Cardiac muscle cell (in vitro differentiated cells and primary cell): ENCODE measurements around the gene AGAP1. TPM values are rescaled to one million over a fixed set of nuclear protein-coding genes. Genes with fewer than 3 reads are reported as not detected.

Experiments used
- DNase-seq, 2 donors: peaks; one replicate each; pipeline versions ENCODE4 v3.0.0 to v3.0.0-alpha.2; 2010 to 2017; ENCODE audit warnings: low read depth in 1 of 2, low spot score in 1 of 2
- H3K27ac ChIP-seq: fragments of 200-600 bp; sonication (generic); 2 replicates; pipeline ENCODE4 v1.5.1; 2016
- H3K27me3 ChIP-seq: fragments of 200-600 bp; sonication (generic); 2 replicates; pipeline ENCODE4 v1.6.0; 2016; ENCODE audit warnings: control low read depth
- H3K36me3 ChIP-seq: fragments of 200-600 bp; sonication (generic); 2 replicates; pipeline ENCODE4 v1.5.1; 2016; ENCODE audit warnings: control low read depth
- H3K4me1 ChIP-seq: fragments of 200-600 bp; sonication (generic); 2 replicates; pipeline ENCODE4 v1.8.1; 2017; ENCODE audit warnings: low read depth, mild to moderate bottlenecking, mixed run types
- H3K4me3 ChIP-seq: fragments of 200-600 bp; sonication (generic); 2 replicates; pipeline ENCODE4 v1.5.1; 2016; ENCODE audit warnings: mild to moderate bottlenecking
- H3K9me3 ChIP-seq: fragments of 200-600 bp; sonication (generic); 2 replicates; pipeline ENCODE4 v1.5.1; 2017; ENCODE audit warnings: low read depth, mild to moderate bottlenecking, control low read depth
- CTCF ChIP-seq: IDR thresholded peaks from 2 replicates; pipeline ENCODE4 v1.5.1; 2012; ENCODE audit warnings: low read depth, mild to moderate bottlenecking, low read length
- polyA plus RNA-seq: library from polyadenylated mRNA; unstranded; fragments of >200 nt; fragmentation: Nextera tagmentation; extraction: Ambion mirVana; gene quantifications from 2 replicates; pipeline ENCODE4 v1.2.1, GENCODE V29; 2016
- total RNA-seq: library from RNA; depleted of rRNA; stranded (reverse); fragments of >200 nt; gene quantifications from 2 replicates; pipeline ENCODE4 v1.2.3, GENCODE V29; 2016

AGAP1 gene
- total and polyA plus RNA-seq, 2 experiments from 2014 or later: 8.6 to 38.2 TPM

GRCh38 chr2:236169151-236169721 is 675.4 kb downstream of the AGAP1 start:
- peaks cover 100% of the 10 kb centered on the region for H3K27me3 ChIP-seq
- no peak overlapping the region for H3K4me3 ChIP-seq
- H3K4me1 ChIP-seq: peaks cover 11% of the 10 kb centered on the region
- no peak for DNase-seq
- no peak for TF ChIP-seq CTCF
- H3K27ac ChIP-seq: no peak overlapping the region
- no peaks in the 10 kb centered on the region for H3K9me3 ChIP-seq
- no peaks in the 10 kb centered on the region for H3K36me3 ChIP-seq

- H3K27ac ChIP-seq: no peak overlapping the region
- no peaks in the 10 kb centered on the region for H3K36me3 ChIP-seq
- H3K4me3 ChIP-seq: no peak overlapping the region
- peaks cover 100% of the 10 kb centered on the region for H3K27me3 ChIP-seq
- peaks cover 4% of the 10 kb centered on the region for H3K4me1 ChIP-seq
- no peak for TF ChIP-seq CTCF
- no peak for DNase-seq
- no peaks in the 10 kb centered on the region for H3K9me3 ChIP-seq
Measured at GRCh38 chr2:236169741-236170589, 676.1 kb downstream of the AGAP1 start.

- H3K27ac ChIP-seq: no peak overlapping the region
- no peaks in the 10 kb centered on the region for H3K9me3 ChIP-seq
- no peaks in the 10 kb centered on the region for H3K36me3 ChIP-seq
- peaks cover 100% of the 10 kb centered on the region for H3K27me3 ChIP-seq
- H3K4me1 ChIP-seq: no peaks in the 10 kb centered on the region
- no peak for TF ChIP-seq CTCF
- no peak for DNase-seq
- no peak overlapping the region for H3K4me3 ChIP-seq
Measured at GRCh38 chr2:236170590-236171165, 676.8 kb downstream of the AGAP1 start.

- H3K9me3 ChIP-seq: no peaks in the 10 kb centered on the region
- H3K27ac ChIP-seq: no peak overlapping the region
Measured at GRCh38 chr2:236171181-236171679, 677.4 kb downstream of the AGAP1 start.

More at GRCh38 chr2:236171181-236171679, 677.4 kb downstream of the AGAP1 start:
- TF ChIP-seq CTCF: no peak
- peaks cover 100% of the 10 kb centered on the region for H3K27me3 ChIP-seq
- H3K4me3 ChIP-seq: no peak overlapping the region
- no peaks in the 10 kb centered on the region for H3K36me3 ChIP-seq
- no peak for DNase-seq
- H3K4me1 ChIP-seq: no peaks in the 10 kb centered on the region
